GOT3 (cell line): ENCODE measurements around the gene CPEB4.

ENCODE experiments used
- DNase-seq: peaks from one replicate; lab custom pipeline; 2025; ENCODE audit warnings: mixed read lengths; lab: John Stamatoyannopoulos, UW

Gene CPEB4

GRCh38 chr5:173884402-173885053 is 3.6 kb upstream of the CPEB4 start:
- DNase-seq: no peak

- no peak for DNase-seq
Measured at GRCh38 chr5:173885054-173885443, 3.1 kb upstream of the CPEB4 start.

DNA sequence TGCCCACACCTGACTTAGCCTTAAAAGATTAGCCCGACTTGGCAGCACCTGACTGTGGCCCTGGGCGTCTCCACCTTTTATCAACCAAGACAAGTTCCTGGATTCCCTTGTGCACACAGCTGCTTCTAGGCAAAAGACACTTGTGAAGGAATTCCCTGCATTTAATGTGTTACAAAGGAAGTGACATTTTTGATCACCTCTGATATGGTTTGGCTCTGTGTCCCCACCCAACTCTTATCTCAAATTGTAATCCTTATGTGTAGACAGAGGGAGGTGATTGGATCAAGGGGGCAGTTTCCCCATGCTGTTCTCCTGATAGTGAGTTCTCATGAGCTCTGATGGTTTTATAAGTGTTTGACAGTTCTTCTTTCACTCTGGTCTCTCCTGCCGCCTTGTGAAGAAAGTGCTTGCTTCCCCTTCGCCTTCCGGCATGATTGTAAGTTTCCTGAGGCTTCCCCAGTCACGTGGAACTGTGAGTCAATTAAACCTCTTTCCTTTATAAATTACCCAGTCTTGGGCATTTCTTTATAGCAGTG is 2.6 kb upstream of the CPEB4 start:
- DNase-seq: no peak

DNA sequence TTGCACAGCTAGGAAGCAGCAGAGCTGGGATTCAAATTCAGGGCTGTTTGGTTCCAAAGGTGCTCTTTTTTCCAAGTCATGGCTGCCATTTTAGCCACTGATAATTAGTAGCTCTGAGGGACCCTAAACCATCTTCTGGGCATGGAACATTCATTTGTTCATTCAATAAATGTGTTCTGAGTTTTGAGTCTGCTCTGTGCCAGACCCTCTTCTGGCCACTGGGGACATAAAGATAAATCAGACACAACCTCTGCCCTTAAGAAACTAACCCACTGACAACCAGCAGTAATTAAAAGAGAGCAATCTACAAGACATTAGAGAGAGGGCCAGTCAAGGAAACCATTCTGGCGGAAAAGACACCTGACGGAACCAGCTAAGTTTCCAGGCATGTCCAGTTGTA is 2.0 kb upstream of the CPEB4 start:
- DNase-seq: no peak

- no peak for DNase-seq
Measured at GRCh38 chr5:173888473-173889131, 453 bp downstream of the CPEB4 start.

GRCh38 chr5:173890195-173890991 is 2.2 kb downstream of the CPEB4 start:
- DNase-seq: no peak

- DNase-seq: no peak
Measured at GRCh38 chr5:173891308-173892116, 3.4 kb downstream of the CPEB4 start.

GRCh38 chr5:173893192-173893561 is 5.0 kb downstream of the CPEB4 start:
- no peak for DNase-seq

DNA sequence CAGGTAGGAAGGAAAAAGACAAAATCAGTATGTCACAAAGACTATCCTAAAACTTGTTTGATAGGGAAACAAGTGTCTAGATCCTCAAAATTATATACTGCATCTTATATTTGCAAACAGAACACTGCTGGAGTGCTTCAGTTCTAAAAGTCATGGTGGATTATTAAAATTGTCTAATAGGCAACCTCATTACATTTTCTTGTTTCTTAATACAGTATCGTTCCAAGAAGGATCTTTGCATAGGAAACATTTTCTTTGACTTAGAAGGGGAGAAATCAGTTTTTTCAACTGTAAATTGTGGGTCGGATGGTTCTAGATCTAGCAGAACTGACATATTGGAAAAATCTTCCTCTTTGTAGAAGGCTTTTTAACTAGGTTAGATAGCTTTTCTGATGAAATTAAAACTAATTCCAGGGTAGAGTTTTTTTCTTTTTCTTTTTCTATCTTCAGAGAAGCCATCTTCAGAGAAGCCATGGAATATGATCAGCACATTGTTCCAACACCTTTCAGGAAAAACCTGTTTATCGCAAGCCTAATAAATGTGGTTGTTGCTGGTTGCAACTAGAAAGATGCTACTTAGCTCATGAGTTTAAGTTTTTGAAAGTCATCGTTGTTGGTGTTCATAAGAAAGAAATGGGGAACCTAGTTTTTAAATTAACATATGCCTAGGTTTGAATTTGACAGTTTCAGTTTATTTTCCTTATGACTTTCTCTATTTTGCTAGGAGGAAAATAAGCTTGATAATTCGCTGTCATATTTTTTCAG is 7.4 kb downstream of the CPEB4 start:
- DNase-seq: no peak

- no peak for DNase-seq
Measured at GRCh38 chr5:173896631-173897030, 8.5 kb downstream of the CPEB4 start.

- no peak for DNase-seq
Measured at GRCh38 chr5:173901705-173902104, 13.6 kb downstream of the CPEB4 start.

DNA sequence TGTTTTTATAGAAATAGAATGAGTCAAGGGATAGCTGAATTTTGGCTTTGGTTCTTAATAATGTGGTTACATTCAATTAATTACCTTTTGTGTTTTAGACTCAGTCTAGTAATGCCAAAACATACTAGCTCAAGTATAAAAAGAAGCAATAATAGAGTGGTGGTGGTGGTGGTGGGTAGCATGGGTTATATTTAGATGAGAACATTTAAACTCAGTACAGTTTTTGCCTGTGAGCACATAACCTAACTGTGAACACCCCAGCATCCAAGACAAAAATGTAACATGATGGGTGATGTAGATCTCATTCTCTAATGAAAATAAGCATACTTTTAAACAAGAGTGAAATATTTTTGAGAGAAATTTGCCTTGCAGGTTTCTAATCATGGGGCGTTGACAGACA is 14.2 kb downstream of the CPEB4 start:
- DNase-seq: no peak

DNA sequence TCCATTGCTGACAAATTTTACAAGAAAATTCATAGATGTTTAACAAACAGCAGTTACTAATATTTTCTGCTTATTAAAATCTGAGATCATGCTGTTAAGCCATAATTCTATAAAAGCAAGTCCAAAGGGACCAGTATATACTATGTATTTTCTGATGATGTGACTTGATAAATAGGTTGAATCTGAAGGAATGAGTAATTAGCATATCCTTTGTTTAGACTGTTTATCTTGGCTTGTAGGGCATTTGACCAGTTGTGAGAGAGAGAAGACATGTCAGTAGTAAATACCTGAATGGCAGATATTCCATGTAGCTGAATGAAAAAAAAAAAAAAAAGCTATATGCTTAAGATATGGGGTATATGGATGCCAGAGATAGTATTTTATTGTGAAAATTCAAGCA is 14.6 kb downstream of the CPEB4 start:
- no peak for DNase-seq

- DNase-seq: no peak
Measured at GRCh38 chr5:173903396-173904140, 15.4 kb downstream of the CPEB4 start.

DNA sequence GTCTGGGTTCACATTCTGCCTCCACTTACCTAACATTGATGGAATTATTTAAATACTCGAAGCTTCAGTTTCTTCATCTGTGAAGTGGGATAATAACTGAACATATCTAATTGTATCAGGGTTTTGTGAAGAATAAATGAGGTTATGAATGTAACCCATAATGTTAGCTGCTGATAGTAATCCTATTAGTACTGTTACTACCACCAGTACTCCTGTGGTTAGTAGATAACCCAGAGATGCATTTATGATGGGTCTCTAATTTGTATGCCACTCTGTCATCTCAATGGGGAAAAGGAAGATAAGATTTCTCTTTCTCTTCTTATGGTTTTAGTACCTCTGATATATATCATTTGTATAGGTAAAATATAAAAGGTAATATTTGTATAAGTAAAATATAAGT is 16.0 kb downstream of the CPEB4 start:
- DNase-seq: no peak

- DNase-seq: no peak
Measured at GRCh38 chr5:173907284-173907683, 19.1 kb downstream of the CPEB4 start.

GRCh38 chr5:173907686-173908371 is 19.7 kb downstream of the CPEB4 start:
- no peak for DNase-seq

DNA sequence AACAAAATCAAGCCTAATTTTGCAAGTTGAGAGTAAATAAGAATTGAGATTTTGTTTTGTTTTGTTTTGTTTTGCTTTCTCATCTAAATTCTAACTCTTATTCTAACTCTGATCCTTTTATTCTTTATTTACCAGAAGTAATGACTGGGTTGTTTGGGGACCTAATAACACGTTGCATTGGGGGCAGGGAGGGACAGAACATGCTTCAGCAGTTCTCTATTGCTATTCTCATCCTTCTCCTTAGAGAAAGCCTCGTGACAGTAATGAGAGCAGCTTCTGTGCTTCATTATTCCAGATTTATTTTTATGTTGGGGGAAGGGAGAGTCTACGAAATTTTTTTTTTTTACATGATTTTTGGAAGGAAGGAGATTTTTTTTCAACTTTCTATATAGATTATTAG is 21.1 kb downstream of the CPEB4 start:
- no peak for DNase-seq

GRCh38 chr5:173910215-173910614 is 22.1 kb downstream of the CPEB4 start:
- no peak for DNase-seq

- DNase-seq: no peak
Measured at GRCh38 chr5:173911623-173912022, 23.5 kb downstream of the CPEB4 start.
